Hepatic stellate cell (primary cell): ENCODE measurements around the gene HORMAD2.
A peak's percentile ranks its signal among the peaks of the same experiment; 100 is the strongest.
"Not testable (repeated sequence)": the region's sequence is repeated elsewhere in the genome, so short reads cannot be mapped to it uniquely, and the experiment has no call there.

Source experiments
- DNase-seq: peaks from one replicate; pipeline ENCODE4 v3.0.0; 2011; ENCODE audit warnings: low spot score

Gene HORMAD2

DNA sequence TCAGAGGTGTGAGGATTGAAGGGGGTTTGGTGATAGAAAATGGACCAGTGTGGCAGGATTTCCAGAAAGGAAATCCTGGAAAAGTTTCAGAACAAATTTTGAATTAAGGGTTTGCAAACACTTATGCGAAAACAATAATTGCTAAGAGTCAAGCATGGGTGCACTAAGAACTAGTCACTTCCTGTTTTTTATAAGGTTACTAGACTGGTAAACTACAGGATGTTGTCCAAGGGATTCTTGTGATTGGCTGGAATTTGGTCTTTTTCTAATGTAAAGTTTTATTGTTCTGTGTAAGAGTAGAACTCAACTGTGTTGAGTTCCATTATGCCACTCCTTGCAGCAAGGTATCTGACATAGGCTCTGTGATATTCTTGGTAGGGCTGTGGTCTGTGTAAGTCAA, 112.2 kb downstream of the HORMAD2 start:
- no peak for DNase-seq

DNA sequence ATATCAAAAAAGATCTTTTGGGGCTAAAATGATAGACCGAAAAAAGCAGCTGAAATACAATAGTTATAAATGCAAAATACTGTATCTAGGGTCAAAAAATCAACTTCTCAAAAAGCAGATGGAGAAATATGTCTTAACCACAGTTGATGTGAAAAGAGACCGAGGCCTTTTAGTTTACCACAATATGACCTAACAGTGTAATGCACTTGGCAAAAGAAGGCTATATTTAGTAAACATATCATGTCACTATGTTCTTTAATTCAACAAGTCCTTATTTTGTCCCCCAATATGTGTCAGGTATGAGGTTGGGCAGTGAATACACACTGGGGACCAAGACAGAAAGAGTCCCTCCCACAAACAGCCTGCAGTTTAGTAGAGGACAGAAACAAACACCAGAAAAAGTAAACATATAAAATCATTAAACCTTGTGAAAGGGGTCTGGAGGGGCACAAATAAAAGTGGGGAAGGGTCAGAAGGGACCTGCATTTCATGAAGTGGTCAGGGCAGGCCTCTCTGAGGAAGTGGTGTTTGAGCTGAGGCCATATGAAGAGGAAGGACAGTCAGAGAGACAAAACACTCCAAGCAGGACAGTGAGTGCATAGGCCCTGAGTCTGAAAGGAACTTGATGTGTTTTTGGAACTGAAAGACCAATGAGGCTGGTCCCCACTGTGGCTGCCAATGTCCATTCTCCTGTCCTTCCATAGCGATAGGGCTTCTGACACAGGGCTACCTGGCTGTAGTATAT, 112.9 kb downstream of the HORMAD2 start:
- no peak for DNase-seq

GRCh38 chr22:30195245-30196140, 115.2 kb downstream of the HORMAD2 start:
- no peak for DNase-seq

DNA sequence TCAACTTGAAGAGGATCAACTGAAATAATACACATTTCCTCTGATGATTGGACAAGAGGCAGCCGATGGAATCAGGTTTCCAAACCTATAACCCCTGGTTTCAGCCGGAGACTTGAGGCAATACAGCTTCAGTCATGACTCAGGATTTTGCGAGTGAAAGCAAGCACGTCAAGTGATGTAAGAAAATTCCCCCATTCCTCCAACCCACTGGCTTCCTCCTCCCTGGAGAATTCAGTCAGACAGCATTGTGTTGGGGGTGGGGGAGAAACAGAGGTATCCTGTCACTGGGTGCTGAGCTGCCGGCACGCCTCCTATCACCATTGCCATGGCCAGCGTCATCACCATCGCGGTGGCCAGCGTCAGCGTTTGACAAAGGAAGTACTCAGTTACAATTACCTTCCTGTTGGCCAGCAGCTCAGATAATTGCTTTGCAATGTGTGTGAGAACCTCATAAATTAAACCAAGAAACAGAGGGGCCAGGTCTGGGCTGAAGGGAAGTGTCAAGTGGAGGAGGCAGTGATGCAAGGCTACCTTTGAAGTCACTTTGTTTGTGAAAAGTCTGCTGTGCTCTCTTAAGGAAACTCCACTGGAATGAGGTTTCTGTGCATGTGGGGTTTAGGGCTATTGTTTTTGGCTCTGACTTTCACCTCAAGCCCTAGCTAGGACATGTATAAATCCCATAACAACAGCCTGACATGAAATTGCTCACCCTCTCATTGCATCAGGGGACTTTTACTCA, 116.0 kb downstream of the HORMAD2 start:
- DNase-seq = peak; percentile 84

DNA sequence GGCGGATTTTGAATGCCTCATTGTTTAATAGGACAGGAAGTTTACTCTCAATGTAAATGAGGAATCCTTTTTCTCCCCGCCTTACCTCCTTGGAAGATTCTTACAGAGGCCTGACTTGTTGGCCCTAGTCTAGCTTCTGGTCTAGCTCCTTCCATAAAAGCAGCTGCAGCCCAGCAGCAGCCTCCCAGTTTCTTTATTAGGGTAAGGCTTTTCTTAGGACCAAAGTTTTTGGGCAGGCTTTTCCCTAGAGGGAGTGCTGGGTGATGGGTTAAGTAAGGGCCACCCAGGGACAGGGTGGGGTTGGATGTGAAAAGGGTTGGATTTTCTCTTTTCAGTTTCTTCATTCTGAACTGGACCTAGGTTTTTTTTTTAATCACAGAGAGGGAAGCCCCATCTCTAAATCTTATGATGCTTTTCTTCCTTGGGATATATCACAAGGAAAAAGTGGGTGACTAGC, 116.6 kb downstream of the HORMAD2 start:
- no peak for DNase-seq

GRCh38 chr22:30197389-30197788, 117.1 kb downstream of the HORMAD2 start:
- DNase-seq = no peak

DNA sequence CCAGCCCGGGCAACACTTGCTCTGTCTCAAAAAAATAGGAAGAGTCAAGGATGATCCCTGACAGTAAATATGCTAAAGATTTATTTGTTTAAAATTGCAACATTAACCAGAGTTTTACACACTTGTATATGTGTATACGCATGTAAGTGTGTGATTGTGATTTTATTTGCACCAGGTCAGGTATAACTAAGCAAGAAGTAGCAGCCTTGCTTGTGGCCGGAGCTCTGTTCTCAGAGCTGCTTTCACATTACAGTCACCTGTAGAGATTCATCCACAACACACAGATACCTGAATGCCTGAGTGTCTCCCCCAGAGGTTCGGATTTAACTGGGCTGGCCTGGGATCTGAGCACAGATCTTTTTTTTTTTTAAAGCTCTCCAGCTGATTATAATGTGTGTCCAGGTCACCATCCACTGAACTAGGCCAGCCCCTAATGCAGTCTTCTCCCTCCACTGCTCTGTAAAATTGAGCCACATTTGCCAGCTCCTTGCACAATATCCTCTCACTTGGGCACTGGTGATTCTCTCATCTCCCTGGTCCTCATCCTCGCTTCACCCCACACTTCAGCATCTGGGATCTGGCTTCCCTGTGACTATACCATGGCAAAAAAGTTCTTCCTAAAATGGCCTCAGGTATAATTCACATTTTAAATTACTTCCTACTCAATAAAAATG, 118.0 kb downstream of the HORMAD2 start:
- no peak for DNase-seq

- no peak for DNase-seq
Observed at GRCh38 chr22:30198921-30199320, 118.7 kb downstream of the HORMAD2 start.

DNA sequence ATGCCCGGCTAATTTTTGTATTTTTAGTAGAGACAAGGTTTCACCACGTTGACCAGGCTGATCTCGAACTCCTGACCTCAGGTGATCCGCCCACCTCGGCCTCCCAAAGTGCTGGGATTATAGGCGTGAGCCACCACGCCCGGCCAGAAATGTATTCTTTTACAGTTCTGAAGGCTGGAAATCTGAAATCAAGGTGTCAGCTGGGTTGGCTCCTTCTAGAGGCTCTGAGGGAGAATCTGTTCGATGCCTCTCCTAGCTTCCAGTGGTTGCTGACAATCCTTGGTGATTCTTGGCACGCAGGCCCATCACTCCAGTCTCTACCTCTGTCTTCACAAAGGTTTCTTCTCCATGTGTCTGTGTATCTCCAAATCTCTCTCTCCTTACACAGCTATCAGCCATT, 120.6 kb downstream of the HORMAD2 start:
- DNase-seq = not testable (repeated sequence)

DNA sequence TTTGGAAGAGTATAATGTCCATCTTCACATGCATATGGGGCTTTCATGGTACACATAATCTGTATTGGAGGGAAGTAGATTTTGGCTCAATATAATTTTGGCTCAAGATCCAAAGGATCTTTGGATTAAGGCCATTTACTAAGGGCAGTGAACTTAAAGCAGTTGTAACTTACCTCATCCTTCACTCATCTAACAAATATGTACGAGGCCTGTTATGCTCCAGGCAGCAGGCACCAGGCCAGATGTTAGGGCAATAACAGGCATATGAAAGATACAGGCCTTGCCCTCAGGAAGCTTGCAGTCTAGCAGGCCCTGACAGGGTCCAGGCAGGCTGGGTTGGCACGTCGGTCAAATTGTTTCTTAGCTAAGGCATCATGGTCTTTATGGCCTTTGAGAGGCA, 121.7 kb downstream of the HORMAD2 start:
- no peak for DNase-seq

- DNase-seq = no peak
Observed at GRCh38 chr22:30202531-30203006, 122.3 kb downstream of the HORMAD2 start.

GRCh38 chr22:30204015-30204741, 123.9 kb downstream of the HORMAD2 start:
- no peak for DNase-seq

- no peak for DNase-seq
Observed at GRCh38 chr22:30204742-30205111, 124.5 kb downstream of the HORMAD2 start.

GRCh38 chr22:30205281-30206115, 125.2 kb downstream of the HORMAD2 start:
- DNase-seq = peak; percentile 91

DNA sequence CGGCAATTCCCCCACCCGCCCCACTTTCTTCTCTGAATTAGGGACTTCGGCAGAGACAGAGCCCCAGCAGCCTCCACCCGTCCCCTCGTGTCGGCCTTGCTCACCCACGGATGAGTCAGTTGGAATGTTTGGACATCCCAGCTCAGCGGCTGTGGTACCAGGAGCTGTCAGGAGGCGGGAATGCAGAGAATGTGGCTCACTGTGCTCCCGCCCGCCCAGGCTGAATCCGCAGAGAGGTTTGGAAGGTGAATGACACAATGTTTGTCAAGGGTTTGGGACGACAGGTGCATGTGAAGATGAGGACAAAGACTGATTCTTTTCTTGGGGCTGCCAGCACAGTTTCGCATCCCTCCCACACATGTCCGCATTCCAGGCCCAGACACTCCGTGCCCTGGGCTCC, 126.7 kb downstream of the HORMAD2 start:
- DNase-seq = peak; percentile 92

DNA sequence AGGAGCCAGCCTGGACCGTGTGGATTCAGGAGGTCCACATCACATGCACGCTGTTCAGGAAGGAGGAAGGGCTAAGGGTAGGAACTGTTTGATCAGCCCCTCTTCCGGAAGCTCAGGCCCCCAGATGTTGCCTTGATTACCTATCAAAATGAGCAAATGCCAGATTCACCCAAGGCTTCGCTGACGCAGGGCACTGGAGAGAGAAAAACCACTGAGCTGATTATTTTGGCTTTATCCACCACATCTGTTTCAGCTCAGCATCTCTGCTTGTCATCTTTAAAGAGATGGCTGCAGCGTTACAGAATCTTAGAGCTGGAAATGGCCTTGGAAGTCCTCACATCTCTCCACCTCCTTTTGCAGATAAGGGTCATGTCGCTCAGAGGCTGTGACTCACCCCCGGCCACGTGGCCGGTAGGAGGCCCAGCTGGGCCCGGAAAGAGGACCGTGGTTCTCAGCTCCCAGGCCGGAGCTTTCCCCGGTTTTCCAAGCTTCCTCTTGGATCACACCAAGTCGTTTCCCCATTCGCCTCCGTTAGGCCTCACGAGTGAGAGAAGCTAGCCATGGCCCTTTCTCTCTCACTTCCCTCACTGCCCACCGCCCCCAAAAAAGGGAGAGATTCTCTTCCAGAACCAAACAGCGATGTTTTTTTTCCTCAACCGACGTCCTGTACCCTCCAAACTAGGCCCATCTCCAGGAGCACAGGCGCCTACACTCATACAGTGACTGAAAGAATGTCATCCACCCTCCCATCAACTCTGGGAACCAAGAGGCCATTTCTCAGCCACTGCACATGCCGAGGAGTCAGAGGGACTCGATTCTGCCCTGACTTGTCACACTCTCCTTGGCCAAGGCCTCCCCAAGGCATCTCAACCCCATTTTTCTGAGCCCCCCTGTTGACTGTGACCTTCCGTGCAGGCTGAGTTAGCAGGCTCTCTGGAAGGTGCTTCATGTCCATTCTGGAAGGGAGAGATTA, 128.7 kb downstream of the HORMAD2 start:
- peak; percentile 88 for DNase-seq

GRCh38 chr22:30209642-30210041, 129.4 kb downstream of the HORMAD2 start:
- no peak for DNase-seq

DNA sequence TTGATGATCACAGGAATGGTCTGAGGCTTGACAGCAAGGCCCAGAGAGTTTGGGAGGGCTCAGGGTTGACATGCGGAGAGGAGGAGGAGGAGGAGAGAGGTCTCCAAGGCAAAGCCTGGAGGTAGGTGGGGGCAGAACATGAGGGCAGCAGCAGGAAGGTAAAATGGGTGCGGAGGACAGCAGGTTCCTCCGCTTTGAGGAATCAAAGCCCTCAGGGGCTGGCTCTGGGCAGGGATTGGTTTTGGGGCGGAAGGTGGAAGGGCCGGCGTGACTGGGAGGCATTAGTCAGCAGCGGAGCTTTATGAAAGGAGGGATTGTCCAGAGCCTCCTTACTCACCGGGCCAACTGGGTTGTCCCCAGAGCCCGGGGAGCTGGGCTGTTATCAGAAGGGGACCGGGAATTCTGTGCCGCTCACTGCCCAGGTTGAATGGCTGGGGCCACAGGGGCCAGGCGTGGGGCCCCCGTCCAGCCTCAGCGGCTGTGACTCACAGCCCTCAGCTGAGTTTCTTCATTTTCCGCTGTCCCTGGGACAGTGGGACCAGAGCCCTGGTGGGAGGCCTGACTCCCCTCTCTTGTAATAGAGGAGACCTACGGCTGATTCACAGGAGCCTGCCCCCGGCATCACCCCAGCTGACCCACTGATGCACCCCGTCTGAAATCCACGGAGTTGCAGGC, 130.1 kb downstream of the HORMAD2 start:
- no peak for DNase-seq
